ENCODE measurements around the gene PIP4K2A.

PIP4K2A gene

DNA sequence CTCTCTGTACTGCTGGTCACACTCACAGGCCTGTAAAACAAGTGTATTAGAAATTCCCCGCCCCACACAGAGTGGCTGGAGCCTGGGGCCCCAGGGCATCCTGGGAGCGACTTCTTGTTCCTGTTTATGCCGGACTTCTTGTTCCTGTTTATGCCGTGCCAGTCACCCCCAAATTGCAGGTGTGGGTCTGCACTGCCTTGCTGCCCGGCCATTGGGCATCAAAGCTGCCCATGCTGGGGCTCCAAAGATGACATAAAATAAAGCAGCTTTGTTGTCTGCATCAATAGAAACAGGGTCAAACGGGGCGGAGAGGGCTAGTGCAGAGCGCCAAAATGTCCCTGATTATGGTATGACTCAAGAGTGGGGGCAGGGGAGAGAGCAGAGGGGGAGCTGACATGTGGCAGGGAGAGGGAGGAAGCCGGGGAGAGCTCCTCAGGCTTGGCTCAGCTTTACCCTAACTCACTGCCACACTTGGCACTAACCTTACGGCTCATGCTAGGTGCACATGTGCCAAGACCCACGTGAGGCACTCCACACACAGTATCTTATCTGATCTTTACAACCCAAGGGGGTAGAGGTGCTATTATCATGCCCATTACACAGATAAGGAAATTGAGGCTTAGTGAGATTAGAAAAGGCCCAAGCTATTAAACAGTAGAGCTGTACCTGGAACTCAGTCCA is 98.4 kb downstream of the PIP4K2A start:
- DNase-seq: no peak

DNA sequence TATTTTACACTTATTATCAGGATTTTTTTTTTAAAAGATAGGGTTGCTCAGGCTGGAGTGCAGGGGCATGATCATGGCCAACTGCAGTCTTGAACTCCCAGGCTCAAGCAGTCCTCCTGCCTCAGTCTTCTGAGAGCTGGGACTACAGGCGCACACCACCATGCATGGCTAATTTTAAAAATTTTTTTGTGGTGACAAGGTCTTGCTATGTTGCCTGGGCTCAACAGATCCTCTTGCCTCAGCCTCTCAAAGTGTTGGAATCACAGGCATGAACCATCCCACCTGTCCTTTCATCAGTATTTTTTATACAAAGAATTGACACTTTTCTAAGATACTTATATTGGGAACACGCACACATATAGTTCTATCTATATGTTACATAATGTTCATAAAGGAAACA is 99.3 kb downstream of the PIP4K2A start:
- no peak for DNase-seq

GRCh38 chr10:22613011-22613410 is 101.4 kb downstream of the PIP4K2A start:
- no peak for DNase-seq

GRCh38 chr10:22612318-22612717 is 102.1 kb downstream of the PIP4K2A start:
- no peak for DNase-seq

- DNase-seq: no peak
Measured at GRCh38 chr10:22611425-22612115, 102.8 kb downstream of the PIP4K2A start.

- no peak for DNase-seq
Measured at GRCh38 chr10:22610610-22611009, 103.8 kb downstream of the PIP4K2A start.

DNA sequence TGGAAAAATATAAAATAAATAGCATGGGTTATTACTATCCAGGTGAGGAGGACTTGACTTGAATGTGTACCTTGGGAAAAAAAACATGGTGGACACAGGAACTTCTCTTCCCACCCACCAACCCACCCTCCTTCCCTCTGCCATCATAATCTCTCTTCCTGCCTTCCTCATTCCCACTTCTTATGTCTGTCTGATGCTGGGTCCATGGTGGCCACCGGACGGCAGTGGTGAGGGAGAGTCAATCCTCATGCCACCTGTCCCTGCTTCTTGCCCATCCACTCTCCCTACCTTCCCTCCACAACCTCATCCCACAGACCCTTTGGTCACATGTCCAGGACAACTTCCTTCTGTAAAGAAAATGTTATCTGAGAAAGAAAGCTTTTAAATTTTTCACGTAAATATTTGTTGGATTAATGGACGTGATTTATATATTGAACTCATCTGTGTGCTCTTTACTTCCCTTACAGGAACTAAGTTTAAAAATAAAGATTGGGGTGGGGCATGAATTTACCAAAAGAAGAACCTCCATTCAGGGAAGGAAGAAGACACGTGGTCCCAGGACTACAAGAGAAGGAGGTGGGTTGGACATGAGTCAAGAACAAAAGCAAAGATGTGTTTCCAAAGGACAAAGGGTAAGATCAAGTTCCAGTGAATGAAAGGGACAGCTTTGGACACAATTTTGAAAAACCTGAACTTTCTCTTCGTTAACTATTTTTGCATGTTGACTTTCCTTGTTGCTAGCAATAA is 104.5 kb downstream of the PIP4K2A start:
- no peak for DNase-seq

DNA sequence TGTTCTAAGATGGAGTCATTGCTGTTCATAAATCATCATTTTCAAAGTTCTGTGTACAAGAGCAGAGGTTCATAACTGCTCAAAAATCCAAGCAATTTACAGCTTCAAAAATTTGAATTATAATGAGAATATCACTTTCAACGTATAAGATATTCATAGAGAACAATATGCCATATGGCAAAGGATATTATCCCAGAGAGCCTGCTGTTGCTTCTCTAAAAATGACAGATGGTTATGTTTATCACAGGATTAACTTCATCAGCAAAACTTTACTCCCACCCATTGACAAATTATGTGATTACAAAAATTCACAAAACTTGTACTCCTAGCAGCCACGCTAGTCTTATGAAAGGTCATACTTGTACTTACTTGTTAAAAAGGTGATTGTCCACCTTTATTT is 105.1 kb downstream of the PIP4K2A start:
- DNase-seq: no peak

GRCh38 chr10:22607261-22607660 is 107.1 kb downstream of the PIP4K2A start:
- DNase-seq: no peak

- no peak for DNase-seq
Measured at GRCh38 chr10:22606164-22606614, 108.2 kb downstream of the PIP4K2A start.

- no peak for DNase-seq
Measured at GRCh38 chr10:22605168-22605567, 109.2 kb downstream of the PIP4K2A start.

DNA sequence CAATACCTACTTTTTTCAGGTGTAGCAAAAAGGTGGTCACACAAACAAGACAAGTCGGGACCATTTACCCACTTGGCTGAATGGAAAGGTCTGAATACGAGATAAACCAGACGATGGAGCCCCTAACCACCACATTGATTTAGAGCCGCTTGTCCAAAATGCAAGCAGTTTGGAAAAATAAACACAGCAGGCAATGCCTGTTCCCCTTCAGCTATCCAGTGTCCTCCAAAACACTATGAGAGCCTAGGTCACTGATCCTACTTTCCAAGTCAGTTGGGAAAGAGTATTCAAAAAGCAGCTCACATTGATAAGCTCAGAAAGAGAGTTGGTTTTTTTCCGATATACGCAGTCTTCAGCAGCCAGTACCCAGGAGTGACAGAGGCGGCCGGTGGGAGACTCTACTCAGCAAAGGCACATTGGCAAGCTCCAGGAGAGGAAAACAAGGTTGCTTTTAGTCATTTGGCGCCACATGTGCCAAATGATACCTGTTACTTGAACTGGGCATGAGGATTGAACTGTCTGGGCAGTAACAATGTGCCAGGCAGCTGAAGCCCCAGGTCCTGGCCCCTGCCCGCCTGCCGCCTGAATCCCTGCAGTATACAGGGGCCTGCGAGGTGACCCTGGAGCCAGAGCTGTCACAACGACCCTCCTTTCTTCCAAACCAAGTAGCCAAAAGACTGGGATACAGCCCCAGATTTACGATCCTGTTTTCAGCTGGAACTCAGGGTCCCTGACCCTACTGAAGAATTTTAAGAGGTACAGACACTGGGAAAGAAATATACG is 109.8 kb downstream of the PIP4K2A start:
- DNase-seq: no peak

GRCh38 chr10:22603581-22603980 is 110.8 kb downstream of the PIP4K2A start:
- no peak for DNase-seq

GRCh38 chr10:22601618-22602017 is 112.8 kb downstream of the PIP4K2A start:
- DNase-seq: no peak

DNA sequence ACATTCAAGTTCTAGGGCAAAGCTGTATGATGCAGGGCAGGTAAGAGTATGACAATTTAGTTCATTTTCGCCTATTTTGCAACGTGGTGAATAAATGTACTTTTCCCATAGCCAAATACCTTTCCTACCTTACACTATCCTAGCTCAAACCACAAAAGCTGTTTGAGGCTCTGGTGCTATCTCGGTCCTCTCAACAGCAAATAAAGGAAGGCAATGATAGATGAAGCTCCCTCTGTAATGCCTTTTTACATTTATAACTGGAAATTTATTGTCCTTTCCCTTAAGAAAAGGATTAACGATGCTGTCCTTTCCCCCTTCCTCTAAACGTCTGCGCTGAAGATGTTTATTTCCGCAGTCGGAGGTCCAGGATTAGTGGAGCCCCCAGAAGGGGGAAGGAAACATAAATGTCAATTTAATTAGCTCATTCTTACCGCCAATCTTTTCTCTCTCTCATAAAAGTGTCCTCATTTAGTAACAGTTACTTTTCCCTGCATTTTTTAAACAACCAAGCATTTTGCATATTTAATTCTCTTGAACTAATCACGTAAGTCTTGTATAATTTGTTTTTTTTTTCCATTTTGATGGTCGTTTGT is 114.6 kb downstream of the PIP4K2A start:
- no peak for DNase-seq

GRCh38 chr10:22599048-22599561 is 115.3 kb downstream of the PIP4K2A start:
- DNase-seq: no peak

- no peak for DNase-seq
Measured at GRCh38 chr10:22598478-22598877, 115.9 kb downstream of the PIP4K2A start.

DNA sequence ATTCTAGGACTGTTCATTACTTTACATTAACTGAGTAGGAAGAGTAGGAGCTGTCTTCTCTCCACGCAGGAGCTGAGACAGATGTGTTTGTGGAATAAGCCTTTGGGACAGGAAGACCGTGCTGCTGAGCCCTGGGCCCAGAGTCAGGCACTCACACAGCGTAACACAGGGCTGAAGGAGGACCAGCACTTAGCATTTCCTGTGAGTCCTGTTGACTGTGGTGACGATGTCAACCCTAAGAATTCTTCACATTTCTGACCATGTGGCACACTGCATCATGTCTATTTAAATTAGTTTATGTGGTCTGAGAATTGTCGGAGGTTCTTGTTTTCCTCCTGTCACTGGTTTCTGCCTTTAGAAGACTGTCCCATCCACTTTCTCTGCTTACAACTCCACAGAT is 117.2 kb downstream of the PIP4K2A start:
- DNase-seq: no peak

- DNase-seq: no peak
Measured at GRCh38 chr10:22593636-22594198, 120.7 kb downstream of the PIP4K2A start.

GRCh38 chr10:22593026-22593425 is 121.4 kb downstream of the PIP4K2A start:
- DNase-seq: no peak

DNA sequence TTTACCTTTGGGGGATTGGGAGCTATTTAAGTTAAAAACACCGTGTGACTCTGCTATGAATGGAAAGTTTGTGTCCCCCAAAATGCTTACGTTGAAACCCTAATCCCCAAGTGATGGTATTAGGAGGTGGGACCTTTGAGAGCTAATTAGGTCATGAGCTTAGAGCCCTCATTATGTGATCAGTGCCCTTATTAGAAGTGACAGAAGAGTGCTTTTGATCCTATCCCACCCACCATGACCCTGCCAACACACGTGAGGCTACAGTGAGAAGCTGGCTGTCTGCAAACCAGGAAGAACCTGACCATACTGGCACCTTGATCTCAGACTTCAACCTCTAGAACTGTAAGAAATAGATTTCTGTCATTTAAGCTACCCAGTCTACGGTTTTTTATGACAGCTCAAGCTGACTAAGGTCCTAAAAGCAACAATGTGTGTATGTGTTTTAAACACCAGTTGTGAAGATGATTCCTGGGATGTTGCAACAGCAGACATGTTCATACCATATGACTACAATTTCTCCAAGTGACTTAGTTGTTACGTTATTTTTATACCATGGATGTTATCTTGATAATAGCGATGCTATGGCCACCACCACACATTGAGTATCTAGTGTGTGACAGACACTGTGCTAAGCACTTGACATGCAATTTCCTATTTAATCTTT is 124.4 kb downstream of the PIP4K2A start:
- no peak for DNase-seq

- DNase-seq: no peak
Measured at GRCh38 chr10:22588462-22588861, 125.9 kb downstream of the PIP4K2A start.

Data from stimulated activated CD4-positive, alpha-beta T cell treated with anti-CD3 and anti-CD28 coated beads, Interleukin-2, amount 100 ng/mL, for 48 hours (primary cell).